IPS-11a (cell line): ENCODE measurements around the gene TAS2R40.

Experiments
- H3K4me3 ChIP-seq: one replicate; pipeline ENCODE4 v1.5.1; 2013; ENCODE audit warnings: low read depth, low read length, control low read depth

TAS2R40 gene

GRCh38 chr7:143222782-143223181 is 945 bp downstream of the TAS2R40 start:
- H3K4me3 ChIP-seq: no peak overlapping the region

- H3K4me3 ChIP-seq: no peak overlapping the region
These were observed 1.9 kb downstream of the TAS2R40 start for GRCh38 chr7:143223784-143224183.

GRCh38 chr7:143225047-143225446 is 3.2 kb downstream of the TAS2R40 start:
- no peak overlapping the region for H3K4me3 ChIP-seq

GRCh38 chr7:143227806-143228205 is 6.0 kb downstream of the TAS2R40 start:
- no peak overlapping the region for H3K4me3 ChIP-seq

- no peak overlapping the region for H3K4me3 ChIP-seq
These were observed 7.4 kb downstream of the TAS2R40 start for GRCh38 chr7:143229054-143229790.

- no peak overlapping the region for H3K4me3 ChIP-seq
These were observed 9.0 kb downstream of the TAS2R40 start for GRCh38 chr7:143230602-143231457.

GRCh38 chr7:143233816-143234532 is 12.1 kb downstream of the TAS2R40 start:
- H3K4me3 ChIP-seq: no peak overlapping the region

GRCh38 chr7:143234533-143234875 is 12.7 kb downstream of the TAS2R40 start:
- no peak overlapping the region for H3K4me3 ChIP-seq

GRCh38 chr7:143235561-143235960 is 13.7 kb downstream of the TAS2R40 start:
- no peak overlapping the region for H3K4me3 ChIP-seq

GRCh38 chr7:143236408-143236990 is 14.7 kb downstream of the TAS2R40 start:
- H3K4me3 ChIP-seq: no peak overlapping the region

- H3K4me3 ChIP-seq: no peak overlapping the region
These were observed 15.5 kb downstream of the TAS2R40 start for GRCh38 chr7:143237366-143237765.

GRCh38 chr7:143238289-143238980 is 16.6 kb downstream of the TAS2R40 start:
- H3K4me3 ChIP-seq: no peak overlapping the region

GRCh38 chr7:143239813-143240212 is 18.0 kb downstream of the TAS2R40 start:
- H3K4me3 ChIP-seq: no peak overlapping the region

GRCh38 chr7:143240291-143241168 is 18.7 kb downstream of the TAS2R40 start:
- H3K4me3 ChIP-seq: no peak overlapping the region

- no peak overlapping the region for H3K4me3 ChIP-seq
These were observed 20.5 kb downstream of the TAS2R40 start for GRCh38 chr7:143242306-143242705.

- H3K4me3 ChIP-seq: no peak overlapping the region
These were observed 21.3 kb downstream of the TAS2R40 start for GRCh38 chr7:143243111-143243510.

- no peak overlapping the region for H3K4me3 ChIP-seq
These were observed 21.8 kb downstream of the TAS2R40 start for GRCh38 chr7:143243614-143244013.

- no peak overlapping the region for H3K4me3 ChIP-seq
These were observed 22.5 kb downstream of the TAS2R40 start for GRCh38 chr7:143244321-143244720.

- H3K4me3 ChIP-seq: no peak overlapping the region
These were observed 23.3 kb downstream of the TAS2R40 start for GRCh38 chr7:143245123-143245522.

- H3K4me3 ChIP-seq: no peak overlapping the region
These were observed 25.5 kb downstream of the TAS2R40 start for GRCh38 chr7:143247372-143247771.
